NCI-H2081 (cell line): ENCODE data around the gene OR2AG1.
A peak's percentile ranks its signal among the peaks of the same experiment; 100 is the strongest.

Experiments used
- DNase-seq, 2 experiments: peaks; one replicate each; lab custom pipeline; 2025; lab: John Stamatoyannopoulos, UW

The OR2AG1 gene, protein sequence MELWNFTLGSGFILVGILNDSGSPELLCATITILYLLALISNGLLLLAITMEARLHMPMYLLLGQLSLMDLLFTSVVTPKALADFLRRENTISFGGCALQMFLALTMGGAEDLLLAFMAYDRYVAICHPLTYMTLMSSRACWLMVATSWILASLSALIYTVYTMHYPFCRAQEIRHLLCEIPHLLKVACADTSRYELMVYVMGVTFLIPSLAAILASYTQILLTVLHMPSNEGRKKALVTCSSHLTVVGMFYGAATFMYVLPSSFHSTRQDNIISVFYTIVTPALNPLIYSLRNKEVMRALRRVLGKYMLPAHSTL

DNA sequence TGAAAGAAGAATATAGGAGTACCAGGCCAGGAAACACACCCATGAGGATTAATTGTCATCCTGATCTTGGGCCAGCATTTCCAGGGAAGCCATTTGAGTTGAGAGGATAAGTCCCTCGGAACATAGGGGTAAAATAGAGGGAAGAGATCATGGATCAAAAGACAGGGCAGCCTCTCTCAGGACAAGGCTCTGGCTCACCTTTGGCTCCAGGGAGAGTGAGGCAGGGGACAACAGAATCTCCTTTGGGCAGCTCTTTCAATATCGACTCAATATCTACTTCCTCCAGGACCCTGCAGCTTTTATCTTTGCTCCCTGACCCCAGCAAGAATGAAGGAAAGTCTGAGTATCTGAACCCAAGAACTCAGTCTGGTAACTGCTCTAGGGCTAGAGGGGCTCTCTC, at the start of gene OR2AG1:
TSS of gene OR2AG1 (plus strand) at position 301 of the 400 bp plus-strand sequence. CDS start 2,018 bp downstream, outside the sequence.
- DNase-seq: no peak

DNA sequence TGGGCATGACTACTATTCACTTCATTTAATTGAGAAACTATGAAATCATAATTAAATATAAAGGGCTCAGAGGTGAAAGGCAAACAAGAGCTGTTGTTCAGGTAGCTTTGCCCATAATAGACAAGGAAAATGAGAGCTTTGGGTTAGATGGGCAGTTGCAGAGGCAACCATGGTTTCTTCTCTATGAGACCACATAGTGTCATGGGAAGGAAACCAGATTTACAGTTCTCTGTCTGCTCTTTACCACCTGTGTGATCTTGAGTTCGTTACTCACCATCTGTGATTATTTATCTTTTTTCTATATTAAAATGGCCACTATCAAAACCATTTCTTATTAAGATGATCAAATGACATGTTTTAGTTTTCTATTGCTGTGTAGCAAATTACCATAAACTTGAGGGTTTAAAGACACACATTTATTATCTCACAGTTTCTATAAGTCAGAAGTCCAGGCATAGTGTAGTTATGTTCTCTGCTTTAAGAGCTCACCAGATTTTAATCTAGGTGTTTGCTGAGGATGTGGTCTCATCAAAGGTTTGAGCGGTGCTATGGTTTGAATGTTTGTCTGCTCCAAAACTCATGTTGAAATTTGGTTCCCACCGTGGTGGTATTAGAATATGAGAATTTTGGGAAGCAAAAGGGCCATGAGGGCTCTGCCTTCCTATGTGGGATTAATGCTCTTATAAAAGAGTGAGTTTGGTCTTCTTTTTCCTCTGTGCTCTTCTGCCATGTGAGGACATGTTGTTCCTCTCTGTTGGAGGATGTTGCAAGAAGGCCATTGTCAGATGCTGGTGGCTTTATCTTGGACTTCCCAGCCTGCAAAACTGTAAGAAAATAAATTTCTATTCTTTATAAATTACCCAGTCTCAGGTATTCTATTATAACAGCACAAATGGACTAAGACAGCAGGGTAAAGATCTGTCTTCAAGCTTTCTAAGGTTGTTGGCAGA, 49.2 kb upstream of the OR2AG1 start:
- no peak for DNase-seq

DNA sequence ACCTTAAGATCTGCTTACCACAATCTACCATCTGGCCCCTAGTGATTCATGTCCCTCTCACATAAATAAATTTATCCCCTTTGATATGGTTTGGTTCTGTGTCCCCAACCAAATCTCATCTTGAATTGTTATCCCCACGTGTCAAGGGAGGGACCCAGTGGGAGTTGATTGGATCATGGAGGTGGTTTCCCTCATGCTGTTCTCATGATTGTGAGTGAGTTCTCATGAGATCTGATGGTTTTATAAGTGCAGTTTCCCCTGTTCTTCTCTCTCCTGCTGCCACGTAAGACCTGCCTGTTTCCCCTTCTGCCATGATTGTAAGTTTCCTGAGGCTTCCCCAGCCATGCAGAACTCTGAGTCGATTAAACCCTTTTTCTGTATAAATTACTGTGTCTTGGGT, 48.2 kb upstream of the OR2AG1 start:
- DNase-seq: no peak

DNA sequence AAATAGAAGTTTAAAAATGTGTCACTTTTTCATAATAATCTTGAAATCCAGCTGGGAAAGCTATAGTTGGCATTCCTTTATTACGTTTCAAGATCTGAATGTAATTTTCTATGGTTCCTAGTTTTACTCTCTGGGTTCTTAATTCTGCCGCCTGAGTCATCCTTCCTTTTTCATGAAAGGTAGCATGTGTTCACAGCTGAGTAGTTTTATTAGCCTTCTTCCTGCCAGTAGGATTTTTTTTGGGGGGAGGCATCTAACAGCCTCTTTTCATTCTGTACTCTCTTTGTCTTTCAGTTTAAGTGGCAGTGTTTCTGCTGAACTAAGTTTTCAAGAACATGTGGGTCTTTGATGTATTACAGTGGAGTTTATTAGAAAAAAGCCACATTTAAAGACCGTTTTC, 47.5 kb upstream of the OR2AG1 start:
- DNase-seq: no peak

DNA sequence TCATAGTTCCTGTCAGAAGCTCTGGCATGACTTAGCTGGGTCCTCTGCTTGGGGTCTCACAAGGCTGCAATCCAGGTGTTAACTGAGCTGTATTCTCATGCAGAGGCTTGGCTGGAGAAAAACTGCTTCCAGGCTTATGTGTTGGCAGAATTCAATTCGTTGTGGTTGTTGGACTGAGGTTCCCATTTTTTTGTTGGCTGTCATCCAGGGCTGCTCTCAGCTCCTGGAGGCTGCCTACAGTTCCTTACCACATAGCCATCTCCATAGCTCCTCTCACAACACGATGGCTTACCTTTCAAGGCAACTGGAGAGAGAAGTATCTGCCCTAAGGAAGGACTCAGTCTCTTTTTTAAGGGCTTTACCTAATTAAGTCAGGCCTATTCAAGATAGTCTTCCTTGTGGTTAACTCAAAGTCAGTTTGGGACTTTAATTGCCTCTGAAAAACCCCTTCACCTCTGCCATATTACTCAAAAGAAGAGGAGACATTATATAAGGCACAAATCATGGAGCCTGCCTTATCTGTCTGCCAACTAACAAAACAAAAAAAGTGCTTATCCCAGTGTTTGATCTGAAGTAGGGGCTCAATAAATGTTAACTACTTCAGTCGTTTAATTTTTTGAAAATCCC, 46.2 kb upstream of the OR2AG1 start:
- DNase-seq: no peak

DNA sequence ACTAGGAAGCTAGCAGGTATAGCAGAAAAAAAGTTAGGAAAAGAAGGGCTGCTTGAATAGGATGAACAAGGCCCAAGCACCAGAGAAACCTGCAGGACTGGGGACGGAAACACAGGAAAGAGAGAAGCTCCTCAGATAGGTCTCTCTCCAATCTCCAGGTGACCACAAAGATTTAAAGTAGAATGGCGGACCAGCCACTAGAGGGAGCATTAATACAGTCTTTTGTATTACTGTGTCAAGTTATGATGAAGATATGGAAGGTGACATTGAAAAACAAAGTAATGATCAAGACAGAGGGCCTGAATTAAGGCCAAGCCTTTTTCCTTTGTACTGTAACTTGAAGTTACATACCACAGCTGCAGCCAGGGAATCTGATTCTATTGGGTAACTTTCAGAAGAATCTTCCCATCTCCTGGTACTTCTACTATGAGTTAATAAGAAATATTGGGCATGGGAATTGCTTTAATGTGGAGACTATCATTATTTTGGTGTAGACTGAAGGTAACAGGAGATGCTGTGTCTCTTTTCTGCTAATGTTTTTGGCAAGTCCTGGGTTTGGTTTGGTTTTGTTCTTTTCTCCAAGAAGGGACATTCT, 44.9 kb upstream of the OR2AG1 start:
- peak; percentile 37 to 38 for DNase-seq

DNA sequence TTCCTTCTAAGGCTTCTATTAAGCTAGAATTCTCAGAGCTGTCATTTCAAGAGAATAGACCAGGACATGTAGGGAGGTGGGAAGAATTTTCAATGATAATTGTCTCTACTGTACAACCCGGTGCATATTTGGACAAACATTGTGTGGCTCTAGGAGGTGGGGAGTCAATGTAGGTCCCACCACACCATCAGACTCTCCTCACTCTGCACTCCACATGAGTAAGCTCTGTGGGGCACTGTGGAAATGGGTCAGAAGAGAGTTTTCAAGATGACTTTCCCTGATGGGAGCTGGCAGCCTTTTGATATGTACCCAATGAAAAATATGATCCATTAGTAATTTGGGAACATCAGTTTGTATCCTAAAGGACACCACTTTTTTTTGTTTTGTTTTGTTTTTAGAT, 44.2 kb upstream of the OR2AG1 start:
- no peak for DNase-seq

DNA sequence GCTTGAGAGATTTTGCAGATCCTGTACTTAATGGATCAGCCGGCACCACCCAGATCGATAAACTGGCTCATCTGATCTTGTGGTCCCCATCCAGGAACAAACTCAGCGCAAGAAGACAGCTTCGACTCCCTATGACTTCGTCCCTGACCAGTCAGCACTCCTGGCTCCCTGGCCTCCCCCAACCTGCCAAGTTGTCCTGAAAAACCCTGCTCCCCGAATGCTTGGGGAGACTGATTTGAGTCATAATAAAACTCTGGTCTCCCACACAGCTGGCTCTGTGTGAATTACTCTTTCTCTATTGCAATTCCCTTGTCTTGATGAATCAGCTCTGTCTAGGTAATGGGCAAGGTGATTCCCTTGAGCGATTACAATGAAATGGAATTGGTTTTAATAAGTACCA, 40.6 kb upstream of the OR2AG1 start:
- no peak for DNase-seq

DNA sequence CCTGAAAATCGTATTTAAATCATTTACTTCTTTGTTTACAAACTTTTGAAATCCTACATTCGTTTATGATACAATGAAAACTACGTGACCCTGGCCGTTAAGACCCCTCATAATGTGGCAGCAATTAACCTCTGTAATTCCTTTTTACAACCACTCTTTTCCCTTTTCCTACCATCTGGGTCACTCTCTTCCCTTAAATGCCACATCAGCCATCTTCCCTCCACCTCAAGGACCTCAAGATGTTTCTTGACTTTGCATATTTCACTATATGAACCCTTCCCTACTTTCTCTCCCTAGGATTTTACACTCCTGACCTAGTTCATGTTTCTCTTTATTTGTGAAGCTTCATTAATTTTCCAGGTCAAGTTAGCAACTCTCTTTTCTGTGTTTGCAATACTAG, 37.8 kb upstream of the OR2AG1 start:
- DNase-seq: no peak

DNA sequence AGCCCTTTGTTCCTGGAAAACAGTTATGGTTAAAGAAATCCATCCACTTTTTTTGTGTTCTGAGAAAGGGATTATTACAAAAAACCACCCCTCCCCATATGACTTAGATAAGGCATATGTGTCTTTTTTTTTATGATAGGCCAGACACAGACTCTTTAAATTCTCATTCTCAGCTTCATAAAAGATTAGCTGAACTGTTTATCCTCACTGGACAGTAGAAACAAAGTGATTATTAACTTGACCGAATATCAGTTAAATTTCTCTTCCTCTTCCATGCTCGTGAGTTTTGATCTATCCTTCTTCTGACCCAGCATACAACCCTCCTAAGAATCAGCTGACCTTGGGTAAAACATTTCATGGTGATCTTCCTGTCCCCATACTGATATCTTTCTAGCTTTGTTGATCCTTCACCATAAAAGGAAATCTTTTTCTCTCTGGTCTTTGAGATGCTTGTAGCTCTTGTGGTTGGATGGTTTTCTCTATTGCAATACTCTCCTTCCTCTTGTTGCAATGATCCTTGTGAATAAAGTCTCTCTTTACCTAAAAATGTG, 37.3 kb upstream of the OR2AG1 start:
- no peak for DNase-seq

DNA sequence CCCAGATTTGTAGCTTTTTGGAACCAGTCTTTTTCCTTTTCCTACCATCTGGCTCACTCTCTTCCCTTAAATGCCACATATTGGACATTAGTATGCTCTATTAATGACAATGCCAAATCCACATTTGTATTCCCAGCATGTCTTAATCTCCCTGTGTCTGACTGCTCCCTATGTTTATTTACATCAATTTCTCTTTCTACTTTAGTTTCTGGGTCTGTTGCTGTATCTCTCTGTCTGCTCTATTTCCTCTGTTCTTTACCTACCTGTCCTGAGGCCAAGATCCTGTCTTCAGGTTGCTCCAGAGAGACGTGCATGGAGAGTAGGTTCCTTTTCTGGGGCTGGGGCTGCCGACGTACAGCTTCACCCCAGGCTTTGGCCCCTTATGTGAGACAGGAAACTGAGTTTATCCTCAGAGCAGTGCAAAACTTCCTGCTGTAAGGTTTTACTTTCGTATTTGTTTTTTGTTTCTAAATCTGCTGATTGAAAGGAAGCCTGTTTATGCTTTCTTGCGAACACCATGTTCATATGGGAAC, 36.7 kb upstream of the OR2AG1 start:
- no peak for DNase-seq

DNA sequence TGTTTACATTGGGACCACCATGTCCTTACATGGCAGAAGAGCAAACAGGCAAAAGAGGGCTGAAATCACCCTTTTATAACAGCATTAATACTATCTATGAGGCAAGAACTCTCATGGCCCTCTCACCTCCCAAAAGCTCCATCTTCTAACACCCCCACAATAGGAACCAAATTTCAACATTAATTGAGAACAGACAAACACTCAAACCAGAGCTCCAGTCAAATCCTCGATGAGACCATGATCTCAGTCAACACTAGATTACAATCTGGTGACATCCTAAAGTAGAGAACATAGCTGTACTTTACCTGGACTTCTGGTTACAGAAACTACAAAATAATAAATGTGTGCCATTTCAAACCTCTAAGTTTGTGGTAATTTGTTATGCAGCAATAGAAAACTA, 36.2 kb upstream of the OR2AG1 start:
- DNase-seq: no peak

DNA sequence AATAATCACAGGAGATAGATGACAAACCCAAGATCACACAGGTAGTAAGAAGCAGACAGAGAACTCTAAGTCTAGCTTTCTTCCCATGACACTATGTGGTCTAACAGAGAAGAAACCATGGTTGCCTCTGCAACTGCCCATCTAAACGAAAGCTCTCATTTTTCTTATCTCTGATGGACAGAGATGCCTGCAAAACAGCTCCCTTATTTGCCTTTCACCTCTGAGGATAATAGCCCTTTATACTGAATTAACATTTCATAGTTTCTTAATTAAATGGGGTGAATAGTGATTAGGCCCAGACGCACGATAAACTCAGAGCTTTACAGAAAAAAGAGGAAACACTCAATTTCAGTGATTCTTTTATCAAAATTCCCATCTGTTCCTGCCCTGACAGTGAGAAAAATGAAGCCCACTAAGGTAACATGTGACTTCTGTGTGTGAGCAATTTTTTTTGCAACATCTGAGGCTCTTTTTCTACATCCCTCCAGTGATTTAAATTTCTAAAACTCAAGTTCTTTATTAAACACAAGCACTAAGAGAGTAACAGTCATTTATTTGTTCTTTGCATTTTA, 35.6 kb upstream of the OR2AG1 start:
- no peak for DNase-seq

DNA sequence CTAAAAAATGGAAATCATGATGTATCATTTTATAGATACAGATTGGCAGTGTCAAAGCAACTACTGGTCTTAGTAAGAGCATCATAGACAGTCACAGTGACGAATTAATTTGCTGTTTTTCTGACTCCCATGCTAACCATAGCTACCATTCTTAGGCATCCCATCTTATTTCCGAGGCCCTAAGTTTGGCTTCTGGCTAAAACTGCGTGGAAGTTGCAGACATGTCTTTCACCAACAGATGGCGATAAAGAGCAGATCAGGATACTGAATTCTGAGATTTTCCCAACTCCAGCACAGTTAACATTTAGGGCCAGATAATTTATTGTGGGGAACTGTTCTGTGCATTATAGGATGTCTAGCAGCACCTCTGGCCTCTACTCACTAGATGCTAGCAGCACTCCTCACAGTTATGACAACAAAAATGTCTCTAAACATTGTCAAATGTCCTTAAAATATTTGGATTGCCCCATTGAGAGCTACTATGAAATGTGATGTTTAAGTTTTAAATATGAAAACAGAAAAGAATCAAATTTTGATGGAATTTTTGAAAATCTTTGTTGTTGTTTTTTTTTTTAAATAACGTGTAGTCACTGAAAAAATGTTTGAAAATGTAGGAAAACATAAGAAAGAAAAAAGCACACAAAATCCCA, 27.4 kb upstream of the OR2AG1 start:
- peak; percentile 9 to 20 for DNase-seq

DNA sequence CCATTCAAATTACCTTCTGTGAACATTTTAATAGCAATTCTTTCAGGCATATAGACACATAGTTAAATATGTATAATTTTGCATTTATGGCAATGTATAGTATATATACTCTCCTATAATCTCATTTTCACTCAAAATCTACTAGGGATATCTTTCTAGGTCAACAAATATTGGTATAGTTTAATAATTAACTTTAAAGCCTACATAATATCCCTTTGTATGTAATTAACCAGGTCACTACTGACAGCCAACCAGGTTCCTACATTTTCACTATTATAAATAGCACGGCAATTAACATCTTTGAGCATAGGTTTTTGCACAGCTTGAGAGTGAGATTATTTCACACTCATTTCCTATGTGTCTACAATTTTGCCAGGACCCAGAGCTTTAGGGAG, 26.9 kb upstream of the OR2AG1 start:
- no peak for DNase-seq

DNA sequence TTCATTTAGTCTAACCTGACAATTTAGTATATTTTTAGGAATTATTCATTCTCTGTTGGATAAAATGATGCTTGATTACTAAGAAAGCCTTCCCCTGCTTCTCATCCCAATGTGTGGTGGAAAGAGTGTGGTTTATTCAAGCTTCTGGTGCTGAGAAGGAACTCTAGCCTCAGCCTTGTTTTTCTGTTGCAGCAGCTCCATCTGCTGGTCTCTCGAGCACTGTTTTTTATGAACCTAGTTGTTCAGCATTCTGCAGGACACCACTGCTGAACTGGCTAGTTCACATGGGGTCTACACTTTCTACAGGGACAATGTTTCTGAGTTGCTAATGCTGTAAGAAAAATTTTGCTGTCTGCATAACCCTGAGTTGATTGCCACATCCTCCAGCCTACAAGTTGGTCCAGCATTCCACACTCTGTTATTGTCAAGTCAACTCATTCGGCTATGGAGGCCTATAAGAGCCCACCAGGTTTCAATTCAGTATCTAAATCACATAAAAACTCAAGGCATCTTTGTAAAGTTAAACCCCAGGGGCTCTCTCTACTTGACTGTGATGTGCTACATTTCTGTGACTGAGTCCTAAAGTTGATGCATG, 25.4 kb upstream of the OR2AG1 start:
- peak; percentile 1 to 60 for DNase-seq

DNA sequence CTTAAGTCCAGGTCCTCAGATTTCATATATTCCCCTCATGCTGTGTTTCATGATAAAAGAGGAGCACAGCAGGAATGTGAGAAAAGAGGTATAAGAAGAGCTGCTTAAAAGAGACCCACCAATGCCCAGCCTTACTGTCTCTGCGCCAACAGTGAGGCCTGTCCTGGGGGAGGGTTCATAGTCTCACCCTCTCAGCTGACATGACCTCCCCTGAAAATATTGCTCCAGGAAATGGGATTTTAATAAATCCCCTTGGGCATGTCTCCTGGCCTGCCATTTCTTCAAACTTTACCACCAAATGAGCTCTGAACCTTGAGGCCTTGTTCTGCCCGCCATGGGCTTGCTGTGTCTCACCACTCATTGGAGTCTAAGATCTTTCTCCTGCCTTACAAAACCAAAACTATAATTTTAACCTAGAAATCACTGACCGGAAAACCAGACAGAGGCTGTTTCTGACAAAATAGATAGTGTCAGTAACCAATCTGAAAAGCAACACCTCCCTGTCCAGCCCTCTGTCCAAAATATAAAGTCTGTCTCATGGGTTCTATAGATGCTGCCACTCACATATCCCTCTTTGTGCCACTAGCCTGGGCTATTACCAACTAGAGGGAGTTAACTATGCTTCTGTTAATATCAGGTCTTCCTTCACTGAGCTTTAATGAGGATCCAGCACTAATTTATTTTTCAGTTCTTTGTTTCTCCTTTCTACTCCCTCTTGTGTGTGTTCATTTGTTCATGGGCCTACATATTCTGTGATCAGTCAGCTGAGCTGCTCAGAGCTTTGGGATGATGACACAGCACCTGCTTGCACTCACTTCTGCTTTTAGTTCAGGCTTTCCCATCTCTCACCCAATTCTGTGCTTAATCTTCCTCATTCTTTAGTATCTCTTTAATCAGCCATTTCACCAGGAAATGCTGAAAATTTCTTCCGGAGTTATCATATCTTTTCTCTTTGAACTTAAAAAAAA, 10.6 kb upstream of the OR2AG1 start, which contains the start of gene OR2AG2:
TSS of gene OR2AG2 (minus strand) at position 51 of the 968 bp plus-strand sequence. CDS start 3,019 bp downstream, outside the sequence.
- DNase-seq: no peak

DNA sequence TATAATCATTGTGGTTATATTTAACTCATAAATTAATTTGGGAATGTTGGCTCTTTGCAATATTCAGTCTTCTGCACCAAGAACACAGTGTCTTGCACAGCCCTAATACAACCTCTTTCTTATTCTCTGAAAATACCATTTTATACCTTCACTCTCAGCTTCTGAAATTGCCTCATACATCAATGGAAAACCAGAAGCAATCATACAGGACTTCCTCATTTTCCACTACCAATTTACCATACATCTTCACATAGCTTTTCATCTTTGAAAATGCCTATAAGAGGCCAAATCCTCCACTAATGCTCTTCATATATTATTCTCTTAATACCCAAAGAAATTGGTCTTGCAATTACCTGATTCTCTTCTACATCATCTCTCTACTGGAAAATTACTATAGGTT, 4.3 kb upstream of the OR2AG1 start:
- DNase-seq: no peak

DNA sequence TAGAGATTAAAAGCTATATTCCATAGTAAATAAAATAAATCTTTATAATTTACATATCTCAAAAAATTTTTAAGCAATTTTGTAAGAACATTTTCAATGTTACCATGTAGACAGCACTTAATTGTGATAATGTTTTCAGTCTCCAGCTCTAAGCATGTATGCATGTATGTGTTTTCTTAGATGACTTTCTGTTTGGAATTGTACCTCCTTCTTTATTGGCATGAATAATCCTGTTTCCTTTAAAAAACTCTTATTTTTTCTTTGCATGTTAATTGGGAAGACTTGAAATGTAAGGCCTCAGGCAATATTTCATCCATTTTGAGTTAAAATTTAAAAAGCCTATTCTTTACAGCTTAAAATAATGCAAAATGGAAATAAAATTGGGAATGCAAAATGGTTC, 2.0 kb upstream of the OR2AG1 start:
- DNase-seq: no peak
